ENCODE data around the gene ANKIB1.
"Not testable (repeated sequence)": the region's sequence is repeated elsewhere in the genome, so short reads cannot be mapped to it uniquely, and the experiment has no call there.

The ANKIB1 gene

GRCh38 chr7:92333866-92334265 is 88.1 kb downstream of the ANKIB1 start:
- Mint-ChIP-seq H3K27ac (no peak overlapping the region), H3K9me3 (peaks cover 5% of the 10 kb centered on the region), H3K27me3 (no peaks in the 10 kb centered on the region), H3K4me3 (no peak overlapping the region), H3K36me3 (peaks cover 33% of the 10 kb centered on the region), H3K4me1 (no peaks in the 10 kb centered on the region)

DNA sequence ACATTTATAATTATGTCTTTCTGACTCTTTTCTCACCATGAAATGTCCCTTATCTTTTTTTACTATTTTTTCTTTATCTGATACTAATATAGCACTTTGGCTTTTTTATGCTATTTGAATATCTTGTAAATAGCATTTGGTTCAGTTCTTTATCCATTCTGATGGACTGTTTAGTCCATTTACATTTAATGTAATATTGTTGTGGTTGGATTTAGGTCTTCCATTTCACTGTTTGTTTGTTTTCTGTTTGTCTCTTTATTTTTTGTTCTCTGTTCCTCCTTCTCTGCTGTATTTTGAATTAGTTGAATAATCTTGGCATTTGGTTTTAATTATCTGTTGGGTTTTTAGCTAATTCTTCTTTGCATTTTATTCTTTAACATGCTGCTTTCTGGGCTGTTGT is 89.8 kb downstream of the ANKIB1 start:
- peaks cover 29% of the 10 kb centered on the region for H3K36me3 Mint-ChIP-seq
- H3K4me1 Mint-ChIP-seq = no peaks in the 10 kb centered on the region
- no peak overlapping the region for H3K27ac Mint-ChIP-seq
- peaks cover 5% of the 10 kb centered on the region for H3K9me3 Mint-ChIP-seq
- no peak overlapping the region for H3K4me3 Mint-ChIP-seq
- no peaks in the 10 kb centered on the region for H3K27me3 Mint-ChIP-seq

DNA sequence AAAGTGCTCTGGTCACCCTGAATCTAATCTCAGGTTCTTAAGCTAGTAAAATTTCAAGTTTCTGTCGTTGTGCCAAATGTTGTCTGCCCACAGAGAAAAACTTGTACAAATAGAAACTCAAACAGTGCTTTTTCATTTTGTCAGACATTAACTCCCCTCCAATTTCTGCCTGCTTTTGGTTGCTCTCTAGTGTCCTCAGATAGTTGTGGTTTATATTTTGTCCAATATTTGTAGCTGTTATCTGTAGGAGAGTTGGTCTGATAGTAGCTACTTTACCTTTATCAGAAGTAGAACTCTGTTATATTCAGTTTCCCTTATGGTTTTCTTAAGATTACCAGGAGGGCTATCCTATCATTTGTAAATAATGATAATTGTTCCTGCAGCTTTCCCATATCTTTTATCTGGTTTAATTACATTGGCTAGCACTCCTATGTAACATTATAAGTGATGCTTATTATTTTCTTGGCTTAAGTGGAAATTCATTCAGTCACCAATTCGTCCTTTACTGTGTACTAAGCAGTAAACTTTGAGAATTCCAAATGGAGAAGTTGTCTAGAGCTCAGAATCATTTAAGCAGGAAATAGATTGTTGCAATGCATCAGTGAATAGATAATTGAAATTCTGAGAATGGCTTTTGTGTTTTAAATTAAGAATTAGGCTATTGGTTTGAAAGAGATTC is 91.0 kb downstream of the ANKIB1 start:
- Mint-ChIP-seq H3K27me3 (no peaks in the 10 kb centered on the region), H3K36me3 (peaks cover 30% of the 10 kb centered on the region), H3K9me3 (peaks cover 5% of the 10 kb centered on the region), H3K27ac (no peak overlapping the region), H3K4me3 (no peak overlapping the region), H3K4me1 (no peaks in the 10 kb centered on the region)

- H3K9me3 Mint-ChIP-seq = peaks cover 5% of the 10 kb centered on the region
- H3K27me3 Mint-ChIP-seq = no peaks in the 10 kb centered on the region
- H3K4me1 Mint-ChIP-seq = no peaks in the 10 kb centered on the region
- no peak overlapping the region for H3K27ac Mint-ChIP-seq
- H3K4me3 Mint-ChIP-seq = no peak overlapping the region
- H3K36me3 Mint-ChIP-seq = peaks cover 23% of the 10 kb centered on the region
Observed at GRCh38 chr7:92340016-92340415, 94.2 kb downstream of the ANKIB1 start.

DNA sequence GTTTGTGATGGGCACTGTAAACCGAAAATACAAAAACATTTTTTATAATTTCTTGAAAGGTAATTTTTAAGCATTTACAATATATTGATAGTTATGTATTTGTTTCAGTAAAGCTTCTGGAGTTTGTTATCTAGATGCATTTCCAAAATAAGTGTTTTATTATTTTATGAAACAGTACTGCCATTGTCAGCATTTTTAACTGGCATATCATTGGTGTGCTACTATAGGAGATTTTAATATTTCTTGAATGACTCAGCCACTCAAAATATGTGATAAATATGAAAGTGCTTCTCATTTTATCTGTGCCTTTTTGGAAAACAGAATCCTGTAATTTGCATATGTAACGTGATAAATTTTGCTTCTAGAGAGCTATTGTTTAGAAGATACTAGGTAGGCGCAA is 97.9 kb downstream of the ANKIB1 start:
- Mint-ChIP-seq H3K4me1 (no peaks in the 10 kb centered on the region), H3K27me3 (no peaks in the 10 kb centered on the region), H3K9me3 (no peaks in the 10 kb centered on the region), H3K4me3 (no peak overlapping the region), H3K27ac (no peak overlapping the region), H3K36me3 (peaks cover 14% of the 10 kb centered on the region)

- Mint-ChIP-seq H3K27me3 (no peaks in the 10 kb centered on the region), H3K27ac (no peak overlapping the region), H3K4me1 (no peaks in the 10 kb centered on the region), H3K9me3 (no peaks in the 10 kb centered on the region), H3K4me3 (no peak overlapping the region), H3K36me3 (peaks cover 21% of the 10 kb centered on the region)
Observed at GRCh38 chr7:92352009-92352408, 106.2 kb downstream of the ANKIB1 start.

GRCh38 chr7:92354214-92354613 is 108.4 kb downstream of the ANKIB1 start:
- H3K27me3 Mint-ChIP-seq = no peaks in the 10 kb centered on the region
- no peaks in the 10 kb centered on the region for H3K9me3 Mint-ChIP-seq
- no peaks in the 10 kb centered on the region for H3K4me1 Mint-ChIP-seq
- H3K36me3 Mint-ChIP-seq = peaks cover 21% of the 10 kb centered on the region
- H3K27ac Mint-ChIP-seq = no peak overlapping the region
- H3K4me3 Mint-ChIP-seq = no peak overlapping the region

GRCh38 chr7:92356406-92356805 is 110.6 kb downstream of the ANKIB1 start:
- Mint-ChIP-seq H3K36me3 (peaks cover 29% of the 10 kb centered on the region), H3K27me3 (no peaks in the 10 kb centered on the region), H3K4me3 (no peak overlapping the region), H3K27ac (no peak overlapping the region), H3K9me3 (no peaks in the 10 kb centered on the region), H3K4me1 (no peaks in the 10 kb centered on the region)

DNA sequence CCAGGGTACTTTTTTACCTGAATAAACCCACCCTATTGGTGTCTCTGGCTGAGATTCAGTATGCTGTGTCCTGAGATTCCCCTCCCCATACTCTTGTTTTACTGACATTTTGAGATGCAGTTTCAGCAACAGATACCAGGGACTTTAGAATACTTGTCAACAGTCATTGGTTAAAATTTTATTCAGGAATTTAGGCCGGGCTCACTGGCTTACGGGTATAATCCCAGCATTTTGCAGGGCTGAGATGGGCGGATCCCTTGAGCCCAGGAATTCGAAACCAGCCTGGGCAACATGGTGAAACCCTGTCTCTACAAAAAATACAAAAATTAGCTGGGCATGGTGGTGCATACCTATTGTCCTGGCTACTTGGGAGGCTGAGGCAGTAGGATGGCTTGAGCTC is 111.5 kb downstream of the ANKIB1 start:
- H3K4me3 Mint-ChIP-seq = no peak overlapping the region
- no peaks in the 10 kb centered on the region for H3K9me3 Mint-ChIP-seq
- no peak overlapping the region for H3K27ac Mint-ChIP-seq
- no peaks in the 10 kb centered on the region for H3K27me3 Mint-ChIP-seq
- H3K36me3 Mint-ChIP-seq = peaks cover 29% of the 10 kb centered on the region
- H3K4me1 Mint-ChIP-seq = no peaks in the 10 kb centered on the region

GRCh38 chr7:92359179-92359578 is 113.4 kb downstream of the ANKIB1 start:
- not testable (repeated sequence) for H3K27ac Mint-ChIP-seq, H3K4me1 Mint-ChIP-seq, H3K27me3 Mint-ChIP-seq, H3K4me3 Mint-ChIP-seq, H3K9me3 Mint-ChIP-seq
- H3K36me3 Mint-ChIP-seq = peaks cover 22% of the 10 kb centered on the region

GRCh38 chr7:92359801-92360200 is 114.0 kb downstream of the ANKIB1 start:
- peaks cover 24% of the 10 kb centered on the region for H3K36me3 Mint-ChIP-seq
- no peak overlapping the region for H3K27ac Mint-ChIP-seq
- no peaks in the 10 kb centered on the region for H3K4me1 Mint-ChIP-seq
- H3K27me3 Mint-ChIP-seq = no peaks in the 10 kb centered on the region
- no peak overlapping the region for H3K4me3 Mint-ChIP-seq
- H3K9me3 Mint-ChIP-seq = no peaks in the 10 kb centered on the region

- no peaks in the 10 kb centered on the region for H3K27me3 Mint-ChIP-seq
- H3K27ac Mint-ChIP-seq = no peak overlapping the region
- H3K36me3 Mint-ChIP-seq = peaks cover 27% of the 10 kb centered on the region
- no peaks in the 10 kb centered on the region for H3K9me3 Mint-ChIP-seq
- H3K4me1 Mint-ChIP-seq = no peaks in the 10 kb centered on the region
- H3K4me3 Mint-ChIP-seq = no peak overlapping the region
Observed at GRCh38 chr7:92360387-92360786, 114.6 kb downstream of the ANKIB1 start.

DNA sequence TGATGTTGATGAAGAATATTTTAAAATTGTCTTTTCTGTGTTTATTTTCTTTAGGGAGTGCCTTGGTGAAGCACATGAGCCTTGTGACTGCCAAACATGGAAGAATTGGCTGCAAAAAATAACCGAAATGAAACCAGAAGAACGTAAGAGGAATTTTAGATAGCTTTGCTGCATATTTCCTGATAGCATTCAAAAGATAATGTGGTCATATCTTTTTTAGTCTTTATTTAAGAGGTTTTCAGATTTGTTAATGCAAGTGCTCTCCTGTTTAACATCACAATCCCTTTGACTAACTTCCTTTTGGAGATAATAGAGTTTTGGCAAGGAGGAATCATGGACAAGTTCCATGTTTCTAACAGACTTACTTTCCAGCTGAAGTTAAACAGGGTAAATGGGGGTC is 116.4 kb downstream of the ANKIB1 start:
- Mint-ChIP-seq H3K9me3 (no peaks in the 10 kb centered on the region), H3K4me1 (no peaks in the 10 kb centered on the region), H3K27me3 (no peaks in the 10 kb centered on the region), H3K36me3 (peaks cover 29% of the 10 kb centered on the region), H3K27ac (no peak overlapping the region), H3K4me3 (no peak overlapping the region)

GRCh38 chr7:92366730-92367129 is 121.0 kb downstream of the ANKIB1 start:
- H3K4me3 Mint-ChIP-seq = no peak overlapping the region
- no peaks in the 10 kb centered on the region for H3K9me3 Mint-ChIP-seq
- H3K4me1 Mint-ChIP-seq = no peaks in the 10 kb centered on the region
- peaks cover 25% of the 10 kb centered on the region for H3K36me3 Mint-ChIP-seq
- no peaks in the 10 kb centered on the region for H3K27me3 Mint-ChIP-seq
- H3K27ac Mint-ChIP-seq = no peak overlapping the region

DNA sequence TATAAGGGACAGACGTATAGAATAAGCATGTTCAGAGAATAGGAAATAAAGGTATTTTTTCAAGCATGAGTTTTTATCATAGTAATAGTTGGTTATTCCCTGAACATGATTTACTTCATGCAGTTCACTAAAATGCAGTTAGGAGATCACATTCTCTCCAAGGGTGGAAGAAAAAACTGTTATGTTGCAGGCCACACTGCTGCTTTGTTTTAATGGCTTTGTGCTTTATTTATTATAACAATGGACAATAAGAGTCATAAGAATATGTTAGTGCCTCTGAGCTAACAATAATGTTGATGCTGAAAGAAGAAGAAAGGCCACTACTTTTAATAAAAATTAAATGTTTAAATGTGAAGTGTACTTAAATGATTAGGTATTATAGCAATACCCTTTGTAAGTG is 123.0 kb downstream of the ANKIB1 start:
- Mint-ChIP-seq H3K4me3 (no peak overlapping the region), H3K27ac (no peak overlapping the region), H3K36me3 (peaks cover 23% of the 10 kb centered on the region), H3K9me3 (no peaks in the 10 kb centered on the region), H3K27me3 (no peaks in the 10 kb centered on the region), H3K4me1 (no peaks in the 10 kb centered on the region)

GRCh38 chr7:92375013-92375412 is 129.2 kb downstream of the ANKIB1 start:
- no peaks in the 10 kb centered on the region for H3K27me3 Mint-ChIP-seq
- no peaks in the 10 kb centered on the region for H3K9me3 Mint-ChIP-seq
- peaks cover 24% of the 10 kb centered on the region for H3K36me3 Mint-ChIP-seq
- H3K27ac Mint-ChIP-seq = no peak overlapping the region
- no peaks in the 10 kb centered on the region for H3K4me1 Mint-ChIP-seq
- no peak overlapping the region for H3K4me3 Mint-ChIP-seq

DNA sequence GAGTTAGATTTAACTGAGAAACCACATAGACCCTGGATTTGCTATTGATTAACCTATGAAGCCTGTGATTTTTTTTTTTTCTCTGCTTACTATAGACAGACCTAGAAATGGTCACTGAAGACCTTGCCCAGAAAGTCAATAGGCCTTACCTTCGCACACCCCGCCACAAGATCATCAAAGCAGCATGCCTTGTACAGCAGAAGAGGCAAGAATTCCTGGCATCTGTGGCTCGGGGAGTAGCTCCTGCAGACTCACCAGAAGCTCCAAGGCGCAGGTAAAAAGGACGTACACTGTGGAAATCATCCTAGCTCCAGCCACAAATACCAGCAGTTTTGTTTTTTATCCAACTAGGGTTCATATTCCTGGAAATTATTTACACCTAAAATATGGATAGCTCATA is 145.3 kb downstream of the ANKIB1 start:
- H3K27ac Mint-ChIP-seq = no peak overlapping the region
- H3K4me3 Mint-ChIP-seq = no peak overlapping the region
- H3K36me3 Mint-ChIP-seq = peaks cover 9% of the 10 kb centered on the region

More for the DNA sequence above, 145.3 kb downstream of the ANKIB1 start:
- H3K27me3 Mint-ChIP-seq = no peaks in the 10 kb centered on the region
- no peaks in the 10 kb centered on the region for H3K4me1 Mint-ChIP-seq
- H3K9me3 Mint-ChIP-seq = no peaks in the 10 kb centered on the region

Measured in activated naive CD4-positive, alpha-beta T cell treated with anti-CD3 and anti-CD28 coated beads, Interleukin-2, amount 50 U/mL, for 24 hours (primary cell).